Panc1 (cell line): Measurements from ENCODE around the gene USP19. TPM values are rescaled to one million over a fixed set of nuclear protein-coding genes. Genes with fewer than 3 reads are reported as not detected.

Experiments
- ATAC-seq: fragments of 200-7000 bp; cut with Tn5 transposase; 2 replicates; pipeline ENCODE4 v1.9.1; 2020; ENCODE audit warnings: mild to moderate bottlenecking, moderate library complexity
- BruUV-seq: library from RNA; stranded (reverse); fragments of 400-500 nt; replicated peaks from 2 replicates; lab custom pipeline; 2021; lab: Mats Ljungman, UMichigan
- CTCF ChIA-PET: fragments of 300-600 bp; sonication (Branson Sonifier 250); formaldehyde crosslinking; loops from one replicate; lab custom pipeline; 2022; ENCODE audit warnings: antibody characterized with exemption; lab: Charles Lee
- POLR2A ChIA-PET: fragments of 300-600 bp; sonication (Branson Sonifier 250); formaldehyde crosslinking; loops from one replicate; lab custom pipeline; 2022; ENCODE audit warnings: antibody characterized with exemption; lab: Charles Lee
- DNase-seq: peaks from one replicate; pipeline ENCODE4 v3.0.0-alpha.2; 2010; ENCODE audit warnings: low read depth, low spot score
- H3K27ac ChIP-seq: 2 replicates; pipeline ENCODE4 v1.5.1; 2011; ENCODE audit warnings: mild to moderate bottlenecking, low read length, inconsistent platforms
- H3K27me3 ChIP-seq: fragments of 200-500 bp; sonication (Bioruptor generic); 2 replicates; pipeline ENCODE4 v1.6.0; 2014; ENCODE audit warnings: low read length, inconsistent platforms; ENCODE audit not compliant: control insufficient read depth, insufficient read depth
- H3K36me3 ChIP-seq: fragments of 200-500 bp; sonication (Bioruptor generic); 2 replicates; pipeline ENCODE4 v1.5.1; 2014; ENCODE audit warnings: inconsistent platforms, mild to moderate bottlenecking, low read length, moderate library complexity; ENCODE audit not compliant: control insufficient read depth, insufficient read depth
- H3K4me1 ChIP-seq: 2 replicates; pipeline ENCODE4 v1.5.1; 2011; ENCODE audit warnings: inconsistent platforms, mild to moderate bottlenecking, low read length, moderate library complexity; ENCODE audit not compliant: control insufficient read depth, insufficient read depth
- H3K4me3 ChIP-seq, 2 experiments: 2 replicates each; pipeline ENCODE4 v1.5.1; 2011 to 2012; ENCODE audit warnings: low read depth in 2 of 2, low read length in 2 of 2, mild to moderate bottlenecking in 2 of 2, inconsistent platforms in 1 of 2, moderate library complexity in 1 of 2
- H3K9me3 ChIP-seq: fragments of 200-500 bp; sonication (Bioruptor generic); 2 replicates; pipeline ENCODE4 v1.5.1; 2014; ENCODE audit warnings: low read depth, mild to moderate bottlenecking, inconsistent platforms, low read length, moderate library complexity; ENCODE audit not compliant: control insufficient read depth, insufficient read depth
- CTCF ChIP-seq: fragments of 450-650 bp; IDR thresholded peaks from 2 replicates; pipeline ENCODE4 v1.5.1; 2017; ENCODE audit warnings: mild to moderate bottlenecking
- POLR2AphosphoS5 ChIP-seq: IDR thresholded peaks from 2 replicates; pipeline ENCODE4 v1.6.1; 2012; ENCODE audit warnings: mild to moderate bottlenecking, low read depth, low read length, moderate library complexity
- REST ChIP-seq, 2 experiments: IDR thresholded peaks; 2 replicates each; pipeline ENCODE4 v1.6.1; 2011 to 2012; ENCODE audit warnings: low read depth in 2 of 2, control low read depth in 1 of 2, low read length in 1 of 2, mild to moderate bottlenecking in 1 of 2, moderate library complexity in 1 of 2; ENCODE audit not compliant: insufficient read depth in 1 of 2
- SIN3A ChIP-seq: IDR thresholded peaks from 2 replicates; pipeline ENCODE4 v1.6.1; 2012; ENCODE audit warnings: low read depth, mild to moderate bottlenecking, low read length, moderate library complexity, borderline replicate concordance; ENCODE audit not compliant: insufficient read depth
- TCF7L2 ChIP-seq: IDR thresholded peaks from 2 replicates; pipeline ENCODE4 v1.6.1; 2011; ENCODE audit warnings: mild to moderate bottlenecking, low read depth, low read length, inconsistent platforms
- in situ Hi-C: cut with HindIII; loops from 2 replicates; pipeline ENCODE4 v1.10.0; 2016; ENCODE audit warnings: low sequenced_read_pairs, low pct_unique_long_range_greater_than_20kb
- intact Hi-C: fragments of 100-400 bp; cut with micrococcal nuclease; formaldehyde crosslinking; loops from one replicate; pipeline ENCODE4 v1.10.0; 2022; ENCODE audit not compliant: unreplicated experiment
- total RNA-seq: library from RNA; stranded (reverse); gene quantifications from one replicate; pipeline ENCODE4 v1.2.1, GENCODE V29; 2021; ENCODE audit not compliant: unreplicated experiment

Gene USP19
- total RNA-seq, 1 experiment from 2014 or later = 60.6 TPM

- ChIA-PET CTCF (no interaction called here), POLR2A (no interaction called here)
- DNase-seq (no peak), ATAC-seq (no peak)
- H3K4me1 ChIP-seq = peaks cover 8% of the 10 kb centered on the region
- H3K36me3 ChIP-seq = no peaks in the 10 kb centered on the region; the same call in 1 of the 2 replicates
- TF ChIP-seq TCF7L2 = no peak
- TF ChIP-seq CTCF = no peak
- no peak for TF ChIP-seq REST (IDR thresholded peaks at IDR 0.05; ENCODE audit: insufficient read depth in 1 of 2, low read depth in 2 of 2, low read length in 1 of 2)
- TF ChIP-seq POLR2AphosphoS5 = no peak
- no peak for TF ChIP-seq SIN3A
- in situ Hi-C loops (no loop called here), intact Hi-C loops (no loop called here)
- BruUV-seq = no TSS peak
- no peak overlapping the region for H3K4me3 ChIP-seq
- no peaks in the 10 kb centered on the region for H3K27me3 ChIP-seq
- no peaks in the 10 kb centered on the region for H3K9me3 ChIP-seq
- H3K27ac ChIP-seq = no peak overlapping the region
Measured at GRCh38 chr3:49124203-49124602, 3.6 kb upstream of the USP19 start.

GRCh38 chr3:49123687-49124086 is 3.1 kb upstream of the USP19 start:
- H3K27ac ChIP-seq = no peak overlapping the region
- TF ChIP-seq POLR2AphosphoS5 (no peak), REST (IDR thresholded peaks at IDR 0.05; ENCODE audit: insufficient read depth in 1 of 2, low read depth in 2 of 2, low read length in 1 of 2) (no peak), CTCF (no peak), TCF7L2 (no peak), SIN3A (no peak)
- BruUV-seq = no TSS peak
- no peak overlapping the region for H3K4me3 ChIP-seq
- intact Hi-C loops (no loop called here), in situ Hi-C loops (no loop called here)
- ChIA-PET CTCF (no interaction called here), POLR2A (no interaction called here)
- no peaks in the 10 kb centered on the region for H3K27me3 ChIP-seq
- no peak for DNase-seq
- H3K36me3 ChIP-seq = no peaks in the 10 kb centered on the region; the same call in 1 of the 2 replicates
- peaks cover 8% of the 10 kb centered on the region for H3K4me1 ChIP-seq
- H3K9me3 ChIP-seq = no peaks in the 10 kb centered on the region
- ATAC-seq = no peak
